Stimulated activated CD4-positive, alpha-beta T cell treated with anti-CD3 and anti-CD28 coated beads, Interleukin-15, amount 100 ng/mL, for 48 hours (primary cell): ENCODE data around the gene NET1.
A peak's percentile ranks its signal among the peaks of the same experiment; 100 is the strongest.
"Not testable (repeated sequence)": the region's sequence is repeated elsewhere in the genome, so short reads cannot be mapped to it uniquely, and the experiment has no call there.

Experiments used
- DNase-seq, 2 donors: peaks; one replicate each; pipeline ENCODE4 v3.0.0-alpha.2; 2020; ENCODE audit warnings: low read depth in 2 of 2

The NET1 gene

DNA sequence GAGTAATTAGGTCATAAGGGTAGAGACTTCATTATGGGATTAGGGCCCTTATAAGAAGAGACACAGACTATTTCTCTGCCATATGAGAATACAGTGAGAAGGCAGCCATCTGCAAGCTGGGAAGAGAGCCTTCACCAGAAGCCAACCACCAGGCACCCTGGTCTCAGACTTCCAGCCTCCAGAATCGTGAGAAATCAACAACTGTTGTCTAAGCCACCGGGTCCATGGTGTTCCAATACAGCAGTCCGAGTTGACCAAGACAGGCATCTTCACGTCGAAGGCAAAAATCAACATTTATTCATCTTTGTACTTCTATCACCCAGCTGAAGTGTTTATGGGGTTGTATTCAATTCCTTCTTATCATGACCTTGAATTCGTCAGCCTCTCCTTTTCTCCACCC, 13.0 kb upstream of the NET1 start:
- DNase-seq = no peak

DNA sequence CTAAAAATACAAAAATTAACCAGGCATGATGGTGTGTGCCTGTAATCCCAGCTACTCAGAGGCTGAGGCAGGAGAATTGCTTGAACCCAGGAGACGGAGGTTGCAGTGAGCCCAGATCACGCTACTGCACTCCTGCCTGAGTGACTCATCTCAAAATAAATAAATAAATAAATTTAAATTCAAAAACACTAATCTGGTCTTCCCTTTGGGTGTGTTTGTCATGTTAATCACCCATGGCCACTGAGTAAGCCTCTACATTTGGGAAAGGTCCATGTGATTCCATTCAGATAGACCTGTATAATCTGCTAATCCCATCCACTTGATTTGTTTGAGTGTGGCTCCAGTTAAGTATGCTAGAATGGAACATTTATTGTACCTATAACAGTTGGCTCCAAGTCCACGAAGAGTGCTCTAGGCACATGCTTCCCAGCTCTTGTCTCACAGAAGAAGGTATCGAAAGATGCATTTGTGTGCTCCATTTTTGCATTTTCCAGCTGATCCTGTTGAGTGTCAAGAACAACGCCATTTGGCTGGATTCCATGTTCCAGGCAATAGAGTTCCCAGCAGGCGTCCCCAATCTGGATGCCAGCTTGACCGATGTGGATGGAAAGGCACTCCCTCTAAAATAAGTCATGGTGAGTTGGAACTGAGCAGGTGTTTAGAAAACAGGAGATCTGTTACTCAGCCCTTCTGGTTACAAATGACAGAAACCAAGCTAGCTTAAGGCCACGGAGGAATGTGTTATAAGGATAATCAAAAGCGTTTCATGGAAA, 11.7 kb upstream of the NET1 start:
- DNase-seq = no peak

- DNase-seq = no peak
Measured at GRCh38 chr10:5402798-5403197, 9.6 kb upstream of the NET1 start.

- DNase-seq = no peak
Measured at GRCh38 chr10:5404208-5405041, 7.9 kb upstream of the NET1 start, which contains the start of gene TUBAL3. TSS of gene TUBAL3 (minus strand) at chr10:5404828. CDS start at chr10:5404792, 36 bp downstream.

- no peak for DNase-seq
Measured at GRCh38 chr10:5406918-5407317, 5.4 kb upstream of the NET1 start.

GRCh38 chr10:5410787-5411186, 1.6 kb upstream of the NET1 start:
- not testable (repeated sequence) for DNase-seq

DNA sequence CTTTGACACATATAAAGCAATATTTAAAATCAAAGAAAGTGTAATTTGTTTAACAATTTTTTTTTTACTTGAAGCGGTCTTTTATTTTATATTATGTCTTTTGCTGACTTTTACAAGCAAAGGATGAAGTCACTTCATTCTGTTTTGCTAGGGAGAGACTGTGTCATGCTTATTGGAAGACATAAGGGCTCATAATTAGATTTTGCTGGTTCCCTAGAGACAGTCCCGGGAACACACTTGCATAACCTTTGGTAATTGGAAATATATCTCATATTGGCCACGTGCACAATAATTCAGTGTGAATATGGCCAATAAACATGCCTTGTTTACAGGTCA, 448 bp upstream of the NET1 start:
- no peak for DNase-seq

GRCh38 chr10:5413012-5413938, 918 bp downstream of the NET1 start:
- DNase-seq = no peak

GRCh38 chr10:5416981-5417380, 4.6 kb downstream of the NET1 start:
- DNase-seq = no peak

DNA sequence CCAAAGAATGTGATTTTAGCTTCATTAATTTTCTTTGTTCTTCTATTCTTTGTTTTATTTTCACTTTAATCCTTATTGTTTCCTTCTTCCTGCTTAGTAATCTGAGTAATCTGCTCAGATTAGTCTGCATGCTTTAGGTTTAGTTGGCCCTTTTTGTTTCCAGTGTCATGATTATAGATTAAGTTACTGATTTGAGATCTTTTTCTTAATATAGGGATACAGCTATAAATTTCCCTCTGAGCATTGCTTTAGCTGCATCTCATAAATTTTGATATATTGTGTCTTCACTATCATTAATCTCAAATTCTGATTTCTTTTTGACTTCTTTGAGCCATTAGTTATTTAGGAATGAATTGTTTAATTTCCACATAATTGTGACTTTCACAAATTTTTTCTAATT, 6.2 kb downstream of the NET1 start:
- no peak for DNase-seq

GRCh38 chr10:5419466-5420094, 7.2 kb downstream of the NET1 start:
- DNase-seq = no peak

DNA sequence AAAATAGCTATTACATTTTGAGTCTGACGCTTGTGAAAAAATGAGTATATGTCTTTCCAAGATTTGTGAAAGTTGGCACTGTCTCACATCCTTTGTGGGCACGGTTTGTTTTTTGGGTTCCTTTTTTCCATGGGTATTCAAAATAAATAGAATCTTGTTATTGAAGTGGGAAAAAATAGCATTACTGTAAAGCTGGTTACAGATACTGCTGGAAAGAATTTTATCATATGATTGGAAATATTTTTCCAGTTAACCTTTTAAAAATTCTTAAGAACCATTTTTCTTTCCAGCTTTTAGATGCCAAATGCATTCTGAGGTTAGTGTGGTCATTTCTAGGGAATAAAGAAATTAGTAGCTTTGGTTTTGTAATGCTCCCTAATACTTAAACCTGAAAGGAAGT, 11.4 kb downstream of the NET1 start:
- no peak for DNase-seq

DNA sequence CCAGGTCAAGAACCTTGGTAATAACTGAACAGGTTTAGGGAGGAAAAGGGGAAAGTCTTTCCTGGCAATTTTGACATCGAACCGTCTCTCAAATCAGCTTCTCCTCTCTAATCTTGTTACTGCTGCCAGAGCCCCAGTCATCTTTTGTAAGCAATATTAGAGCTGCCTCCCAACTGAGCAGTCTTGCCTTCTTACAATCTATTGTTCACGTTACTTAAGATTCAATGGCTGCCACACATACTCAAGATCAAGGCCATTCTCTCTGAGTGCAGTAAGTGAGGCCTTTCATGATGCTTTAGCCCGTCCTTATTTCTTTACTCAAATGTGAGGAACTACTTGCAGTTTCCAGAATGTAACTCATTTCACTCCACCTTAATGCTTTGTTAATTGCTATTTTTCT, 12.4 kb downstream of the NET1 start:
- no peak for DNase-seq

DNA sequence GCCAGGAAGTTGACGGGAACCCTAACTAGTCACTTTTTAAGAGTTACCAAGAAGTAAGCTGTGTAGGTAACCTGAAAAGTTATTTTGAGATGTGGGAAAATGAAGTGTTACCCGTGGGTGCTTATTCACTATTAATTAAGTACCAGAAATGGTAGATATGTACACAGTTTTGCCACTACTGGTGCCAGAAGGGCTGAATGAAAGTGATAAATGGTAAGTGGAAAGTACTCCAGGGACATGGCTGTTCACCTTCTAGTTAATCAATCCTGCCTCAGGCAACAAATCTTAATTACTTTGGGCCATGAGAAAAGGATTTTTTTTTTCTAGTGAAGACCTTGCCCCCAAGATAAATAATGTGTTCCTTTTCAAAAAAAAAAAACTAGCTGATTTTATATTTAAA, 15.8 kb downstream of the NET1 start:
- DNase-seq = no peak

GRCh38 chr10:5433182-5433581, 20.8 kb downstream of the NET1 start:
- no peak for DNase-seq

DNA sequence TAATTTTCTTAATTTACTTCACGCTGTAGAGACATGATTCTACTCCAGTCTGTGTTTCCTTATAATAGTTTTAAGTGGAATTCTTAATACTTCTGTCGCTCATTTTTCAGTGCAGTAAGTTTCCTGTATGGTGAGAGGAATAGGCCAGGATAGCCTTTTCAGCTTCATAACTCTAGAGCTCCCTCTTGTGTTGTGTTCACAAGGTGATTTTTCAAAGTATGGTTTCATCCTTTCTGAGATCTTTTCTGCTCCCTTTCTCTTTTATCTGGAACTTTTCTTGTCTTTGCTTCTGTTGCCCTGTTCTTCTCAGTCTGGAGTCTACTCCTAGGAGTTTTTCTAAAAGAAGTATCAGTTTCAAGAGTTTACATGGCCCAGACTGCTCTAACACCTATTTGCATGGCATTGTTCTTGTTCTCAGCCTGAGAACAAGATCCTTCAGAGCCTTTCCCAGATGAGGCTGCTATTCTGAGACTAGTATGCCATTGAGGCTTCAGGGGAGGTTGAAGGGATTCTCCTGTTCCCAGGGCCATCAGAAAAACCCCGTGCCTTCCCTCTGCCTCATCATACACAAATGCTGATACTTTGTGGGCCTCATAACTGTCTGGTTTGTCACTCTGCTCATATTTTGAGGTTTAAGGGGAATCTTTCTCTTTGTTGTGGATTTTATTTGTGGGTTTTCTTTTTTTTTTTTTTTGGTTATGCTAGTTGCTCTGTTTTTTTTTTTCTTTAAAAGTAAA, 21.8 kb downstream of the NET1 start:
- DNase-seq = no peak

GRCh38 chr10:5435328-5435727, 23.0 kb downstream of the NET1 start:
- DNase-seq = no peak

- no peak for DNase-seq
Measured at GRCh38 chr10:5440206-5440605, 27.8 kb downstream of the NET1 start.

GRCh38 chr10:5441106-5441505, 28.7 kb downstream of the NET1 start:
- DNase-seq = no peak

GRCh38 chr10:5442065-5442989, 30.0 kb downstream of the NET1 start:
- peak in 1 of 2 donors; percentile 14 for DNase-seq
